A673 (cell line): ENCODE measurements around the gene PARN.
"Not testable (repeated sequence)": the region's sequence is repeated elsewhere in the genome, so short reads cannot be mapped to it uniquely, and the experiment has no call there.

Experiments
- EZH2 ChIP-seq: fragments of 200-600 bp; sonication (generic); IDR thresholded peaks from 2 replicates; pipeline ENCODE4 v1.6.1; 2017; ENCODE audit warnings: borderline replicate concordance, low read depth, mild to moderate bottlenecking, mixed read lengths, antibody characterized with exemption, low read length; ENCODE audit not compliant: poor library complexity, severe bottlenecking
- TF ChIP-seq, protein P1 (sequence below): fragments of 300-800, 200-600 bp; sonication (generic); conservative IDR thresholded peaks from 2 replicates; pipeline ENCODE4 v1.5.1; 2017; ENCODE audit warnings: low read depth, mild to moderate bottlenecking, antibody characterized with exemption, low read length, moderate library complexity, mixed read lengths

DNA sequence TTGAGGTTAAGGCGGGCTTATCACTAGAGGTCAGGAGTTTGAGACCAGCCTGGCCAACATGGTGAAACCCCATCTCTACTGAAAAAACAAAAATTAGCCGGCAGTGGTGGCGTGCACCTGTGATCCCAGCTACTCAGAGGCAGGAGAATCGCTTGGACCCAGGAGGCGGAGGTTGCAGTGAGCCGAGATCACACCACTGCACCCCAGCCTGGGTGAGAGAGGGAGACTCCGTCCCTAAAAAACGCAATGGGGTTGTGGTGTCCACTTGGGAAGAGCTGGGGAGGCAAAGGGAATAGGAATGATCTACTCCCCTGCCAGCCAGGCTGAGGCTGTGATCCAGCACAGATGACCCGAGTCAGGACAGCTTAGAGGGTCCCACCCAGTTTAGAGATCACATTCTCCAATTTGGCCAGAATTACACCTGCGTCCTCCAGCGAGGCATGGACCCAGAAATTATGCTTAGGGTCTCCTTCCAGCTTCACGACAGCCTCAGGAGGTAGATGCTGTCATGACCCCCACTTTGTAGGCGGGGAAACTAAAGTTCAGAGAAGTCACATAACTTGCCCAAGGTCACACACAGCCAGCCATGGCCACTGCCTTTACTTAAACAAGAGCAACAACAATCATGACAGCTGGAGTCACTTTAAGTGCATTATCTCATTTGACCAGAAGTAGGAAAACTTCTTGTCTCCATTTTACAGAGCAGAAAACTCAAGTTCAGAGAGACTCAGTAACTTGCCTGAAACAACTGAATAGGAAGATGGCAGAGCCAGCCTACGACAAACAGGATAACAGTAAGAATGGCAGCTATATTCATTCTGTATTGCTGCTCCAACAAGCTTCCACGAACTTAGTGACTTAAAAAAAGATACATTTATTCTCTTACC is 227.7 kb downstream of the PARN start:
- TF ChIP-seq, protein P1, sequence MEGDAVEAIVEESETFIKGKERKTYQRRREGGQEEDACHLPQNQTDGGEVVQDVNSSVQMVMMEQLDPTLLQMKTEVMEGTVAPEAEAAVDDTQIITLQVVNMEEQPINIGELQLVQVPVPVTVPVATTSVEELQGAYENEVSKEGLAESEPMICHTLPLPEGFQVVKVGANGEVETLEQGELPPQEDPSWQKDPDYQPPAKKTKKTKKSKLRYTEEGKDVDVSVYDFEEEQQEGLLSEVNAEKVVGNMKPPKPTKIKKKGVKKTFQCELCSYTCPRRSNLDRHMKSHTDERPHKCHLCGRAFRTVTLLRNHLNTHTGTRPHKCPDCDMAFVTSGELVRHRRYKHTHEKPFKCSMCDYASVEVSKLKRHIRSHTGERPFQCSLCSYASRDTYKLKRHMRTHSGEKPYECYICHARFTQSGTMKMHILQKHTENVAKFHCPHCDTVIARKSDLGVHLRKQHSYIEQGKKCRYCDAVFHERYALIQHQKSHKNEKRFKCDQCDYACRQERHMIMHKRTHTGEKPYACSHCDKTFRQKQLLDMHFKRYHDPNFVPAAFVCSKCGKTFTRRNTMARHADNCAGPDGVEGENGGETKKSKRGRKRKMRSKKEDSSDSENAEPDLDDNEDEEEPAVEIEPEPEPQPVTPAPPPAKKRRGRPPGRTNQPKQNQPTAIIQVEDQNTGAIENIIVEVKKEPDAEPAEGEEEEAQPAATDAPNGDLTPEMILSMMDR: not testable (repeated sequence)
- TF ChIP-seq EZH2: not testable (repeated sequence)
